HG03469 (cell line): Measurements from ENCODE around the gene DTX4.

Source experiments
- ATAC-seq: cut with Tn5 transposase; IDR thresholded peaks from one replicate; pipeline ENCODE4 v1.9.1; 2021; ENCODE audit warnings: mild to moderate bottlenecking, moderate library complexity, moderate number of reproducible peaks; ENCODE audit not compliant: unreplicated experiment

The DTX4 gene

DNA sequence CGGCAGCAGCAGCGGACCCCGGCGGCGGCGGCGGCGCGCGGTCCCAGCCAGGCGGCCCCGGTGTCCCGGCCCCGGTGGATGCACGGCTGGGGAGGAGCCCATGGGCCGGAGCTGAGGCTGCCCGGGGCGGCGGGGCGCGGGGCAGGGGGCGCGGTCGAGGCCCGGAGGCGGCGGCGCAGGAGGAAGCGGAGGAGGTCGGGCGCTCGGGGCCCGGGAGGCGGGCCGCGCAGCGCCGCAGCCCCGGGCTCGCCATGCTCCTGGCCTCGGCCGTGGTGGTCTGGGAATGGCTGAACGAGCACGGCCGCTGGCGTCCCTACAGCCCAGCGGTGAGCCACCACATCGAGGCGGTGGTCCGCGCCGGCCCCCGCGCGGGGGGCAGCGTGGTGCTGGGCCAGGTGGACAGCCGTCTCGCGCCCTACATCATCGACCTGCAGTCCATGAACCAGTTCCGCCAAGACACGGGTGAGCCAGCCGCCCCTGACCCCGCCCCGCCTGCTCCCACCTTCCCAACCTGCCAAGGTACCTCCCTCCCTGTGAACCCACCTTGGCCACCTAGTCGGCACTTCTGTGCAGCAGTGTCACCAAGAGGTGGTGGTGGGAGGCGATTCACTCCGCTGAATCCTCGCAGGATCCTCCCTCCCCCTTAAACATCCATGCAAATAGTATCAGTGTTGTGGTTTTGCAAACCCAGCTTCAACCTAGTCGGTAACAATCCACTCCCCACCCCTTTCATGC, 580 bp downstream of the DTX4 start:
- peak; percentile 26 for ATAC-seq

GRCh38 chr11:59173080-59173963, 1.4 kb downstream of the DTX4 start:
- peak; percentile 2 for ATAC-seq

DNA sequence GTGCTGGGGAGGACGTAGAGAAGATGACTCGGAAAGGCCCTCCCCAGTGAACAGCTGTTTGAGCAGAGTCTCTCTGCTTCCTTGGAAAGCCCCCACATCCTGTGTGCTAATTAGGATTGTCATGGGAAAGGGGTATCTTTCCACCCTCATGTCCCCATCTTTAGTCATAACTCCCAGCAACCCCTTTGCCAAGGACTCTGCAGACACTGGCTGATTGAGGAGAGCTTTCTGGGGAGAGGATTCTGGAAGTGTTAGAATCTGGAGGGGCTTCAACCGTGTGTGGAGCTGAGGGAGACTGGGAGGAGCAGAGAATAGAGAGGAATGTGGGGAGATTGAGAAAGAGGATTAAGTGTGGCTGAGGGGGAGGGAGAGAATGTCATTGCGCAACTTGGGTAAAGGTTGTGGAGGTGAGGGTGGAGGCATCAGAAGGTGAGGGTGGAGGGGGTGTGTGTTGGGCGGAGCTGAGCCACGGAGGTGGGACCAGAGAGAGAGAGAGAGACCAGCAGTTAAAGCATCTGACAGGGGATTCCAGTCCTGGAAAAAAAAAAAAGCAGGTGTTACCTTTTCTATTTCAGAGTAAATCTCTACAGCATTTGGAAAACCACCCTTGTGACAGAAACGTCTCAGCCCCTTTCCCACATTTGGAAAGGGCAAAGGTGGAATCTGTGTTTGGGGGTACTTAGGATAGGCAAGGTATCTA, 2.2 kb downstream of the DTX4 start:
- ATAC-seq, result no peak

GRCh38 chr11:59174664-59175033, 2.7 kb downstream of the DTX4 start:
- no peak for ATAC-seq

- ATAC-seq, result no peak
Observed at GRCh38 chr11:59175091-59175501, 3.2 kb downstream of the DTX4 start.

- no peak for ATAC-seq
Observed at GRCh38 chr11:59176330-59176729, 4.4 kb downstream of the DTX4 start.

- no peak for ATAC-seq
Observed at GRCh38 chr11:59178402-59178801, 6.5 kb downstream of the DTX4 start.

DNA sequence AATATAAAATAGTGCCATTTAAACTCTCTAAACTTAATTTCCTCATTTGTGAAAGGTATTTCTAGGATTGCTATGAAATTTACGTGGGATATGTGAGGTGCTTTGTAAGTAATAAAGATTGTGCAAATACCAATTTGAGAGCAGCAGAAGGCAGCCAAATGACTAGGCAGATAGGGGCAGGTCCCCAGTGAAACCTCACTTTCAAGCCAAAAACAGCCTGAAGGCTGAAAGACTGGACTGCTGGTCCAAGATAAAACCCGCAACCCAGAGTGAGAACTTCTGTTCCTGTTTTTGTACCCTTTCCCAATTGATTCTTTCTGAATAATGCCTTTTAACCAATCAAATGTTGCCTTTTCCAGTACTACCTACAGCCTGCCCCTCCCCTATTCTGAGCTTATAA, 7.2 kb downstream of the DTX4 start:
- no peak for ATAC-seq

- ATAC-seq, result no peak
Observed at GRCh38 chr11:59180168-59180776, 8.3 kb downstream of the DTX4 start.

GRCh38 chr11:59180907-59181306, 9.0 kb downstream of the DTX4 start:
- ATAC-seq, result no peak

DNA sequence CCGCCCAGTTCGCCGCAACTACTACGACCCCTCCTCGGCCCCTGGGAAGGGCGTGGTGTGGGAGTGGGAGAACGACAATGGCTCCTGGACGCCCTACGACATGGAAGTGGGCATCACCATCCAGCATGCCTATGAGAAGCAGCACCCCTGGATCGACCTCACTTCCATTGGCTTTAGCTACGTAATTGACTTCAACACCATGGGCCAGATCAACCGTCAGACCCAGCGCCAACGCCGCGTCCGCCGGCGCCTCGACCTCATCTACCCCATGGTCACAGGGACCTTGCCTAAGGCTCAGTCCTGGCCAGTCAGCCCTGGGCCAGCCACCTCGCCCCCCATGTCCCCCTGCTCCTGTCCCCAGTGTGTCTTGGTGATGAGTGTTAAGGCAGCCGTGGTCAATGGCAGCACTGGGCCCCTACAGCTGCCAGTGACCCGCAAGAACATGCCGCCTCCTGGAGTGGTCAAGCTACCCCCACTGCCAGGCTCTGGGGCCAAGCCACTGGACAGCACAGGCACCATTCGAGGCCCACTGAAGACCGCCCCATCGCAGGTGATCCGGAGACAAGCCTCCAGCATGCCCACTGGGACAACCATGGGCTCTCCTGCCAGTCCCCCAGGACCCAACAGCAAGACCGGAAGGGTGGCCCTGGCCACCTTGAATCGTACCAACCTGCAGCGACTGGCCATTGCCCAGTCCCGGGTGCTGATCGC, 10.0 kb downstream of the DTX4 start:
- ATAC-seq, result no peak

DNA sequence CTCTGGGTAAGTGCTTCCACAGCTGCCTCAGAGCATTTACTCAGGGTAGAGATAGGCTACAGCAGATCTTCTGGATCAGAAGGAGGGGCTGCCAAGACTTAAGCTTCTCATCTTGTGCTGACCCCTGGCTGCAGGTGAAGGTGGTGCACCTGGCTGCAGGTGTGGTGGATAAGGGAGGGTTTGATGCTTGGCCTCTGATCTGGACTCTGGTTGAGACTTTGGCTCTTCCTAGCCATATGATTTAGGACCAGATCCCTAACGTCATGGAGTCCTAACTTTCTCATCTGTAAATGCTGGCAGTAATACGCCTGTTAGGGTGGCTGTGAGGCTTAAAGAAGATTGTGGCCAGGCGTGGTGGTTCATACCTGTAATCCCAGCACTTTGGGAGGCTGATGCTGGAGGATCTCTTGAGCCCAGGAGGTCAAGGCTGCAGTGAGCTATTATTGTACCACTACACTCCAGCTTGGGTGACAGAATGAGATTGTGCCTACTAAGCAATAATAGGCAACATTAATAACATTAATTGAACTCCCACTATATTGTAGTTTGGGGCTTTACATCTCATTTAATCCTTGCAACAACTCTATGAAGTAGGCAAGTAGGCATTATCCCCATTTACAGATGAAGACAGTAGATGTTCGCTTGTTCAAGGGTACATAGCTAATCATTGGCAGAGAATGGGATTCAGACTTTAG, 10.7 kb downstream of the DTX4 start:
- ATAC-seq, result no peak

DNA sequence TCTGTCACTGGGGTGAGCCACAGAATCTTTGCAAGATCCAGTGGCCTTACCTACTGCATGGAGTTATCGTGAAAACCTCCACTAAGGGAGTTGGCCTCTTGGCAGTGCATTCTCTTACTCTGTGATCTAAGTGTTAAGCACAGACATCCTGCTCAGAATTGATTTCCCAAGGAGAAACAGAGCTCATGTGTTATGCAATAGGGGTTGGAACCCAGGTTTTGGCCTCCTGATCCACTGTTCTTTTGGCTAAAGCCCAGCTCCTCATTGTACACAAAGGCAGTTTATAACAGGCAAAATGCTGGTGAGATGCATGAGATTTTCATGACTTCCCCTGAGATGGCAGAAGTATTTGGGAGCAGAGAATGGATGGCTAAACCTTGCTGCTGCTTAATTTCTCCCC, 11.8 kb downstream of the DTX4 start:
- no peak for ATAC-seq

DNA sequence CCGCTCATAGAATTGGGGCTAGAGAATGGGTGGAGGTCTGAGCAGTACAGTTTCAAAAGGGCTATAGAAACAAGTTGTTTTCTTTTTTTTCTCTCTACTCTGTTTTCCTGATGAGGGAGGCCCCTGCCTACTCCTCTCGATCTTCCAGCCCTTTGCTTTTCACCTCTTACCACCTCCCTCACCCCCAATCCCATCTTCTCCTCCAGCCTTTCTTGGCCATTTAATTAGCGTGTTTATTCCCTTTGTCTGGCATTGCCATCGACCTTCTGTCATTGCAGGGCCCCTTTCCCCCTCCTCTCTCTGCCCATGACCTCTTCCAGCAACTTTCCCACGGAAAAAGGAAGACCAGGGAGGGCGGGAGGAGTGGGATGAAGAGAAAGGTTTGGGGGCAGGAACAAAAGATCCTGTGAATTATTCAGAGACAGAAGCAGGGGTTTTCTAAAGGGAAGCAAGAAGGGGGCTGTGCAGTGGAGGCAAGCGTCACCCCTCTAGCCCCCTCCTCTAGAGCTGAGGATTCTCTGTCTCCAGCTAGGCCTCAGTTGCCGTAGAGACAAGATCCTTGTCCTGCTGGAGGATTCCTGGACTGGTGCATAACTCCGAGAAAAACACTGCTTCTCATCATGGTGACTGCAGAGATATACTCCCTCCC, 12.9 kb downstream of the DTX4 start:
- ATAC-seq, result no peak

DNA sequence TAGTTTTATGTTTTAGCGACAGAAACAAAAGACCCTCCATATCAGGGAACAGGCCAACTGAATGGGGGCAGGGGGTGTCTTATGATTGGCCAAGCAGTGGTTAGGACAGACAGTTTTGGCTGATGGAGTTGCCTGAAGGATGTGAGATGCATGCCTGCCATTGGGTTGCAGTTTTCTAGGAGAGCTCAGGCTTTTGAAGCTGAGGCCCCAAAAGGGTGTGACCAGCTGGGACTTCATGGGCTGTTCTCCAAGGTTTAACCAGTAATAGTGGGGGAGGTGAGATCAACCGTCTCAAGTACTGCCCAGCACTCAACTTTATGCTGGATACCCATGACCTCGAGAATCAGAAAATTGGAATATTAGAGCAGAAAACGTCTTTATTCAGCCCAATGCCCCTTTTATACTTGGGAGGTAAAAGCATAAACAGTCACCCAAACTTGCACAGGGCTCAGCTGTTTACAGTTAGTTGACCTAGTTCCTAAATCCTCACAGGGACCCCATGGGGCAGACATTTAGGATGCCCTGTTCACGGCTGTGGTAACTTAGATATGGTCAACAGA, 13.5 kb downstream of the DTX4 start:
- no peak for ATAC-seq

GRCh38 chr11:59186130-59186594, 14.2 kb downstream of the DTX4 start:
- no peak for ATAC-seq

- no peak for ATAC-seq
Observed at GRCh38 chr11:59187035-59187434, 15.1 kb downstream of the DTX4 start.

DNA sequence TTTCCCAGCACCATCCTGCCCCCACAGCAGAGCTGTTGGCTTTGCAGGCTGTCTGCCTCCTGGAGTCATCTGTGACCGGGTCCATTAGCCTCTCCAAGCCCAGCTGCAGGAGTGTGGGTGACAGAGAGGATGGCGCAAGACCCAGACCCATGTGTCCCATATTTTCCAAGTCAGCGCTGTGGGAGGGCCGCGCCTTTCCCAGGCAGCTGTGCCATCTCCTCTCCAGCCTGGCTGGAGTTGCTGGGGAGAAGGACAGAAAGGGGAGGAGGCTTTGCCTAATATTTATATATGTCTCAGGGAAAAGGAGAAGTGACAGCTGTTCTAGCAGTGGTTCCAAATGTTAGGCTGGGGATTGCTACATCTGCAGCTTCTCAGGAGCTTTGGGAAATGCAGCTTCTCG, 15.7 kb downstream of the DTX4 start:
- ATAC-seq, result no peak

GRCh38 chr11:59188954-59189353, 17.0 kb downstream of the DTX4 start:
- no peak for ATAC-seq
